Endothelial cell (in vitro differentiated cells): ENCODE data around the gene HACD1. TPM values are rescaled to one million over a fixed set of nuclear protein-coding genes. Genes with fewer than 3 reads are reported as not detected.

Experiments
- DNase-seq: peaks from one replicate; pipeline ENCODE4 v3.0.0; 2021; ENCODE audit warnings: low spot score
- H3K27ac Mint-ChIP-seq: one replicate; pipeline ENCODE4 v1.8.0; 2021; ENCODE audit warnings: mixed read lengths, inconsistent platforms; ENCODE audit not compliant: unreplicated experiment
- H3K27me3 Mint-ChIP-seq: one replicate; pipeline ENCODE4 v1.8.0; 2021; ENCODE audit warnings: mild to moderate bottlenecking, moderate library complexity, mixed read lengths, inconsistent platforms; ENCODE audit not compliant: unreplicated experiment
- H3K36me3 Mint-ChIP-seq: one replicate; pipeline ENCODE4 v1.8.0; 2021; ENCODE audit warnings: mild to moderate bottlenecking, low read depth, mixed read lengths, inconsistent platforms; ENCODE audit not compliant: unreplicated experiment
- H3K4me1 Mint-ChIP-seq: one replicate; pipeline ENCODE4 v1.8.0; 2021; ENCODE audit warnings: mild to moderate bottlenecking, mixed read lengths, inconsistent platforms; ENCODE audit not compliant: unreplicated experiment
- H3K4me3 Mint-ChIP-seq: one replicate; pipeline ENCODE4 v1.8.0; 2021; ENCODE audit warnings: mild to moderate bottlenecking, mixed read lengths, inconsistent platforms; ENCODE audit not compliant: unreplicated experiment
- H3K9me3 Mint-ChIP-seq: one replicate; pipeline ENCODE4 v1.8.0; 2021; ENCODE audit warnings: mixed read lengths, inconsistent platforms; ENCODE audit not compliant: unreplicated experiment
- CTCF ChIP-seq: fragments of 200-600 bp; sonication (generic); IDR thresholded peaks from one replicate; pipeline ENCODE4 v1.5.0; 2021; ENCODE audit warnings: antibody characterized with exemption; ENCODE audit not compliant: unreplicated experiment
- total RNA-seq: library from RNA; stranded (reverse); fragmentation: NEBNext Ultra II Directional; extraction: Animal tissue kit (Norgen Biotek cat#: 25700); gene quantifications from one replicate; pipeline ENCODE4 v1.2.1, GENCODE V29; 2021; ENCODE audit not compliant: unreplicated experiment

Gene HACD1
- total RNA-seq, 1 donor from 2014 or later, result 17.9 TPM

GRCh38 chr10:17585016-17585415, 32.2 kb downstream of the HACD1 start:
- no peak for DNase-seq
- no peak overlapping the region for H3K4me3 Mint-ChIP-seq
- H3K27ac Mint-ChIP-seq, result no peak overlapping the region
- peaks cover 4% of the 10 kb centered on the region for H3K36me3 Mint-ChIP-seq
- H3K27me3 Mint-ChIP-seq, result no peaks in the 10 kb centered on the region
- H3K4me1 Mint-ChIP-seq, result peaks cover 4% of the 10 kb centered on the region
- no peak for TF ChIP-seq CTCF
- no peaks in the 10 kb centered on the region for H3K9me3 Mint-ChIP-seq

GRCh38 chr10:17580885-17581284, 36.3 kb downstream of the HACD1 start:
- H3K4me1 Mint-ChIP-seq, result peaks cover 16% of the 10 kb centered on the region

GRCh38 chr10:17578603-17579002, 38.6 kb downstream of the HACD1 start:
- Mint-ChIP-seq H3K9me3 (no peaks in the 10 kb centered on the region), H3K27ac (no peak overlapping the region), H3K4me1 (peaks cover 16% of the 10 kb centered on the region), H3K27me3 (no peaks in the 10 kb centered on the region), H3K36me3 (no peaks in the 10 kb centered on the region), H3K4me3 (no peak overlapping the region)
- DNase-seq, result no peak
- no peak for TF ChIP-seq CTCF

More at GRCh38 chr10:17580885-17581284, 36.3 kb downstream of the HACD1 start:
- no peak for DNase-seq
- H3K9me3 Mint-ChIP-seq, result no peaks in the 10 kb centered on the region
- no peak overlapping the region for H3K27ac Mint-ChIP-seq
- H3K36me3 Mint-ChIP-seq, result no peaks in the 10 kb centered on the region
- TF ChIP-seq CTCF, result no peak
- no peak overlapping the region for H3K4me3 Mint-ChIP-seq
- no peaks in the 10 kb centered on the region for H3K27me3 Mint-ChIP-seq

GRCh38 chr10:17576768-17577167, 40.4 kb downstream of the HACD1 start:
- H3K9me3 Mint-ChIP-seq, result no peaks in the 10 kb centered on the region
- H3K4me3 Mint-ChIP-seq, result no peak overlapping the region
- H3K27ac Mint-ChIP-seq, result no peak overlapping the region
- H3K4me1 Mint-ChIP-seq, result peaks cover 16% of the 10 kb centered on the region
- no peak for TF ChIP-seq CTCF
- no peaks in the 10 kb centered on the region for H3K27me3 Mint-ChIP-seq
- no peak for DNase-seq
- no peaks in the 10 kb centered on the region for H3K36me3 Mint-ChIP-seq

- peaks cover 8% of the 10 kb centered on the region for H3K27me3 Mint-ChIP-seq
- no peaks in the 10 kb centered on the region for H3K4me1 Mint-ChIP-seq
- no peak overlapping the region for H3K27ac Mint-ChIP-seq
- DNase-seq, result no peak
- H3K36me3 Mint-ChIP-seq, result no peaks in the 10 kb centered on the region
- TF ChIP-seq CTCF, result no peak
- no peaks in the 10 kb centered on the region for H3K9me3 Mint-ChIP-seq
- H3K4me3 Mint-ChIP-seq, result no peak overlapping the region
Measured at GRCh38 chr10:17564911-17565310, 52.3 kb downstream of the HACD1 start.
